OCI-LY7 (cell line): Measurements from ENCODE around the gene P2RX1. TPM values are rescaled to one million over a fixed set of nuclear protein-coding genes. Genes with fewer than 3 reads are reported as not detected.

ENCODE experiments used
- BruUV-seq: library from RNA; stranded (reverse); fragments of 400-500 nt; replicated peaks from 2 replicates; lab custom pipeline; 2021; lab: Mats Ljungman, UMichigan
- CTCF ChIA-PET: fragments of 300-600 bp; sonication (Branson Sonifier 250); formaldehyde crosslinking; loops from one replicate; lab custom pipeline; 2022; ENCODE audit warnings: antibody characterized with exemption; ENCODE audit not compliant: unreplicated experiment; lab: Charles Lee
- POLR2A ChIA-PET: fragments of 300-600 bp; sonication (Branson Sonifier 250); formaldehyde crosslinking; loops from one replicate; lab custom pipeline; 2022; ENCODE audit warnings: antibody characterized with exemption; lab: Charles Lee
- DNase-seq: peaks from one replicate; pipeline ENCODE4 v3.0.0-alpha.2; 2015; ENCODE audit warnings: low spot score
- H2AFZ ChIP-seq: fragments of 200-600 bp; sonication (generic), shearing (Covaris generic); 2 replicates; pipeline ENCODE4 v1.6.1; 2014; ENCODE audit warnings: mild to moderate bottlenecking, antibody characterized with exemption, low read length, moderate library complexity
- H3K27ac ChIP-seq: fragments of 200-600 bp; sonication (generic); 2 replicates; pipeline ENCODE4 v1.5.1; 2014; ENCODE audit warnings: mixed run types, low read depth, mild to moderate bottlenecking, moderate library complexity, low read length, inconsistent platforms; ENCODE audit not compliant: poor library complexity, severe bottlenecking
- H3K36me3 ChIP-seq: fragments of 200-600 bp; sonication (generic); 2 replicates; pipeline ENCODE4 v1.6.1; 2014; ENCODE audit warnings: mild to moderate bottlenecking, antibody characterized with exemption, low read length, moderate library complexity, mixed read lengths; ENCODE audit not compliant: insufficient read depth
- H3K4me1 ChIP-seq: fragments of 200-600 bp; sonication (generic); 2 replicates; pipeline ENCODE4 v1.5.1; 2014; ENCODE audit warnings: mild to moderate bottlenecking, low read length; ENCODE audit not compliant: insufficient read depth, poor library complexity, severe bottlenecking
- H3K4me2 ChIP-seq: fragments of 200-600 bp; sonication (generic); 2 replicates; pipeline ENCODE4 v1.6.1; 2014; ENCODE audit warnings: mild to moderate bottlenecking, low read length
- H3K4me3 ChIP-seq: fragments of 200-600 bp; sonication (generic); 2 replicates; pipeline ENCODE4 v1.5.1; 2014; ENCODE audit warnings: mild to moderate bottlenecking, low read depth, low read length; ENCODE audit not compliant: poor library complexity, severe bottlenecking
- H3K79me2 ChIP-seq: fragments of 200-600 bp; sonication (generic); 2 replicates; pipeline ENCODE4 v1.6.1; 2016; ENCODE audit warnings: low read depth, mild to moderate bottlenecking, low read length, moderate library complexity, mixed read lengths; ENCODE audit not compliant: insufficient read depth
- H3K9me2 ChIP-seq: fragments of 200-600 bp; sonication (generic); 2 replicates; pipeline ENCODE4 v1.6.1; 2016; ENCODE audit warnings: mild to moderate bottlenecking, low read length, mixed read lengths; ENCODE audit not compliant: insufficient read depth
- H3K9me3 ChIP-seq: fragments of 200-600 bp; sonication (generic); 2 replicates; pipeline ENCODE4 v1.6.1; 2014; ENCODE audit warnings: mild to moderate bottlenecking, mixed run types, low read length, mixed read lengths
- H4K20me1 ChIP-seq: fragments of 200-600 bp; sonication (generic); 2 replicates; pipeline ENCODE4 v1.6.1; 2014; ENCODE audit warnings: mild to moderate bottlenecking, antibody characterized with exemption, low read length, moderate library complexity, mixed read lengths; ENCODE audit not compliant: insufficient read depth
- CTCF ChIP-seq: fragments of 200-600 bp; sonication (generic); conservative IDR thresholded peaks from 2 replicates; pipeline ENCODE4 v1.5.1; 2014; ENCODE audit warnings: mild to moderate bottlenecking, antibody characterized with exemption, low read length, moderate library complexity, mixed read lengths
- EZH2phosphoT487 ChIP-seq: fragments of 200-600 bp; sonication (generic); IDR thresholded peaks from 2 replicates; pipeline ENCODE4 v1.6.1; 2018; ENCODE audit warnings: low read depth, borderline replicate concordance, mild to moderate bottlenecking, mixed run types, antibody characterized with exemption, low read length, moderate library complexity, mixed read lengths
- intact Hi-C: fragments of 100-400 bp; cut with micrococcal nuclease; formaldehyde crosslinking; loops from one replicate; pipeline ENCODE4 v1.10.0; 2022; ENCODE audit not compliant: unreplicated experiment
- total RNA-seq, 2 experiments: library from RNA; depleted of rRNA in 1 of 2; stranded (reverse); fragments of >200 nt in 1 of 2; shearing (Covaris generic) in 1 of 2; gene quantifications; 2 replicates each; pipeline ENCODE4 v1.2.3, GENCODE V29; 2014 to 2022

Gene P2RX1
- total RNA-seq, 2 experiments from 2014 or later = 0.69 to 4.5 TPM

- Histone ChIP-seq H3K79me2 (no peaks in the 10 kb centered on the region), H3K9me3 (no peaks in the 10 kb centered on the region), H4K20me1 (no peaks in the 10 kb centered on the region), H2AFZ (no peak overlapping the region), H3K27ac (peak overlapping the region; percentile 10), H3K4me1 (peaks cover 25% of the 10 kb centered on the region), H3K4me2 (no peak overlapping the region), H3K4me3 (no peak overlapping the region), H3K36me3 (peaks cover 40% of the 10 kb centered on the region), H3K9me2 (no peaks in the 10 kb centered on the region)
- TF ChIP-seq CTCF (no peak), EZH2phosphoT487 (no peak)
- BruUV-seq = no TSS peak
- ChIA-PET CTCF (interaction anchor here (0.6 kb wide), 1 partner anchor 969 kb away, joined by 4 read pairs; no protein-coding TSS in a partner anchor), POLR2A (interaction anchor here (1.3 kb wide), 1 partner anchor 42 kb away, joined by 4 read pairs; no protein-coding TSS in a partner anchor)
- no peak for DNase-seq
- intact Hi-C loops = no loop called here
Observed at GRCh38 chr17:3922765-3923164, 6.5 kb upstream of the P2RX1 start.

GRCh38 chr17:3921502-3922319 lies 5.4 kb upstream of the P2RX1 start:
- no peaks in the 10 kb centered on the region for H4K20me1 ChIP-seq
- no peaks in the 10 kb centered on the region for H3K9me2 ChIP-seq
- H3K4me2 ChIP-seq = no peak overlapping the region
- H3K4me3 ChIP-seq = no peak overlapping the region
- TF ChIP-seq CTCF (no peak), EZH2phosphoT487 (no peak)
- BruUV-seq = no TSS peak
- intact Hi-C loops = no loop called here
- ChIA-PET POLR2A (interaction anchor here (1.3 kb wide), 1 partner anchor 43 kb away, joined by 4 read pairs; no protein-coding TSS in a partner anchor), CTCF (no interaction called here)
- no peaks in the 10 kb centered on the region for H3K9me3 ChIP-seq
- no peak overlapping the region for H3K27ac ChIP-seq
- DNase-seq = no peak
- H3K4me1 ChIP-seq = peaks cover 30% of the 10 kb centered on the region
- H2AFZ ChIP-seq = no peak overlapping the region
- H3K79me2 ChIP-seq = no peaks in the 10 kb centered on the region
- H3K36me3 ChIP-seq = peaks cover 29% of the 10 kb centered on the region

DNA sequence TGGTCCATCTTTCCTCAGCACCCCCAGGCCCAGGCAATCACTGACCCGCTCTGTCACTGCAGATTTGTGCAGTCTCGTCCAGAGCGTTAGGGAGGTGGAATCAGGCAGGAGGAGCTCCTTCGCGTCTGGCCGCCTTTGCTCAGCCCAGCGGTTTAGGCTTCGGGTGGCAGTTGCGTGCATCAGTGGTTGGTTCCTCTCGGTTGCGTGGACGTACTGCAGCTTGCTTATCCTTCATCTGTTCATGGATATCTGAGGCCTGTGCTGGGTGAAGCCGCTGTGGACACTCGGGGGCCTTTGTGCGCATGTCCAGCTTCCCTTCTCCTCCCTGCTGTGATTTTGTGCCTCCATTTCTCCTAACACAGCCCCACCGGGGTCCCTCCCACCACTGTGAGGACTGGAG lies 4.7 kb upstream of the P2RX1 start:
- H3K9me3 ChIP-seq = no peaks in the 10 kb centered on the region
- TF ChIP-seq EZH2phosphoT487 (no peak), CTCF (no peak)
- H3K4me3 ChIP-seq = no peak overlapping the region
- no peaks in the 10 kb centered on the region for H3K79me2 ChIP-seq
- intact Hi-C loops = no loop called here
- no TSS peak for BruUV-seq
- peaks cover 37% of the 10 kb centered on the region for H3K4me1 ChIP-seq
- CTCF ChIA-PET = interaction anchor here (0.6 kb wide), 1 partner anchor 86 kb away, joined by 3 read pairs; no protein-coding TSS in a partner anchor
- no peaks in the 10 kb centered on the region for H4K20me1 ChIP-seq
- no peak overlapping the region for H2AFZ ChIP-seq
- no peaks in the 10 kb centered on the region for H3K9me2 ChIP-seq
- peaks cover 25% of the 10 kb centered on the region for H3K36me3 ChIP-seq
- no peak overlapping the region for H3K27ac ChIP-seq
- POLR2A ChIA-PET = interaction anchor here (0.7 kb wide), 1 partner anchor 210 kb away, joined by 3 read pairs; no protein-coding TSS in a partner anchor
- H3K4me2 ChIP-seq = no peak overlapping the region
- peak; percentile 38 for DNase-seq
